Subcutaneous adipose tissue (tissue), 4 donors: ENCODE measurements around the gene NTN3. TPM values are rescaled to one million over a fixed set of nuclear protein-coding genes. Genes with fewer than 3 reads are reported as not detected.

Source experiments
- total RNA-seq, 4 donors: library from RNA; depleted of rRNA; stranded (reverse); fragments of >200 nt; gene quantifications; one replicate each; pipeline ENCODE4 v1.1.0, GENCODE V29; 2016
- TF ChIP-seq, protein P1 (sequence below): fragments of 450-650 bp; IDR thresholded peaks from one replicate; pipeline ENCODE4 v1.5.1; 2016; ENCODE audit warnings: low read depth, mild to moderate bottlenecking, control low read depth, antibody characterized with exemption, moderate library complexity

NTN3 gene
- total RNA-seq, 4 donors from 2014 or later, result not detected

GRCh38 chr16:2484898-2485508, 13.9 kb downstream of the NTN3 start:
- TF ChIP-seq, protein P1, sequence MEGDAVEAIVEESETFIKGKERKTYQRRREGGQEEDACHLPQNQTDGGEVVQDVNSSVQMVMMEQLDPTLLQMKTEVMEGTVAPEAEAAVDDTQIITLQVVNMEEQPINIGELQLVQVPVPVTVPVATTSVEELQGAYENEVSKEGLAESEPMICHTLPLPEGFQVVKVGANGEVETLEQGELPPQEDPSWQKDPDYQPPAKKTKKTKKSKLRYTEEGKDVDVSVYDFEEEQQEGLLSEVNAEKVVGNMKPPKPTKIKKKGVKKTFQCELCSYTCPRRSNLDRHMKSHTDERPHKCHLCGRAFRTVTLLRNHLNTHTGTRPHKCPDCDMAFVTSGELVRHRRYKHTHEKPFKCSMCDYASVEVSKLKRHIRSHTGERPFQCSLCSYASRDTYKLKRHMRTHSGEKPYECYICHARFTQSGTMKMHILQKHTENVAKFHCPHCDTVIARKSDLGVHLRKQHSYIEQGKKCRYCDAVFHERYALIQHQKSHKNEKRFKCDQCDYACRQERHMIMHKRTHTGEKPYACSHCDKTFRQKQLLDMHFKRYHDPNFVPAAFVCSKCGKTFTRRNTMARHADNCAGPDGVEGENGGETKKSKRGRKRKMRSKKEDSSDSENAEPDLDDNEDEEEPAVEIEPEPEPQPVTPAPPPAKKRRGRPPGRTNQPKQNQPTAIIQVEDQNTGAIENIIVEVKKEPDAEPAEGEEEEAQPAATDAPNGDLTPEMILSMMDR, result no peak

DNA sequence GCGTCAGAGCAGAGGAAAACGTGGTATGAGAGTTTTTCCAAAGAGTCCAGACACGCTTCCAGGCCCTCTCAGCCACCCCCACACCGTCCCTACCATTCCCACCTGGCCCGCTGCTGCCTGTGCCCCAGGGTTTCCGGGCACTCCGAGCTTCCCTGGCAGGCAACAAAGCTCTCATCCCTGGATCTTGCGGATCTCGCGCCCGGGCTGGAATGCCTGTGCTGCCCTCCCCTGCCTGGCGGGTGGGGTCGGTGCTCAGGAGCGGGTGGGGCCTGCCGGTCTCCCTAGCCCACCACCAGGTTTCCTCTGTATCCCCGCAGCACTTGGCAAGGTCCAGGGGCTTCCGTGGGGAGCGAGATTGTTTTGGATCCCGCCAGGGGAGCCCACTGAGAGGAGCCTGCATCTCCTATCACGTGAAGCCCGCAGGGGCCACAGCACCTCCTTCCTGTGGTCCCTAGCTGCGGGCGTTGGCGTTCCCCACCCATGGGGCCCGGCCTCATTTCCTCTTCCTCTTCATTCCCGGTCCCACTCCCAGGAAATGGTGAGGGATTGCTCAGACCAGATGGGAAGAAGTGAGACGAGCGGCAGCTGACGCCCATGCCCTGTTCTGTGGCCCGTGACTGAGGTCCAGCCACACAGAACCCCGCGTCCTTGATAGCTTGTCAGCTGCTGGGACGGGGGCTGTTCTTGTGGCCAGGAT, 14.9 kb downstream of the NTN3 start:
- TF ChIP-seq, protein P1, result no peak

GRCh38 chr16:2486645-2487516, 15.8 kb downstream of the NTN3 start:
- TF ChIP-seq, protein P1, result no peak

GRCh38 chr16:2487517-2487842, 16.4 kb downstream of the NTN3 start:
- TF ChIP-seq, protein P1, result no peak

GRCh38 chr16:2487903-2488531, 16.9 kb downstream of the NTN3 start:
- TF ChIP-seq, protein P1, result no peak

- TF ChIP-seq, protein P1, result no peak
Measured at GRCh38 chr16:2489581-2489980, 18.5 kb downstream of the NTN3 start.
